GM18505 (cell line): Measurements from ENCODE around the gene NCKIPSD.

Experiments
- ATAC-seq: cut with Tn5 transposase; IDR thresholded peaks from one replicate; pipeline ENCODE4 v1.9.1; 2021; ENCODE audit not compliant: unreplicated experiment
- POLR2A ChIP-seq: IDR thresholded peaks from 4 replicates; pipeline ENCODE4 v1.6.1; 2011; ENCODE audit warnings: borderline replicate concordance; ENCODE audit not compliant: insufficient read depth, insufficient read length; ENCODE audit errors: extremely low read depth

NCKIPSD gene

DNA sequence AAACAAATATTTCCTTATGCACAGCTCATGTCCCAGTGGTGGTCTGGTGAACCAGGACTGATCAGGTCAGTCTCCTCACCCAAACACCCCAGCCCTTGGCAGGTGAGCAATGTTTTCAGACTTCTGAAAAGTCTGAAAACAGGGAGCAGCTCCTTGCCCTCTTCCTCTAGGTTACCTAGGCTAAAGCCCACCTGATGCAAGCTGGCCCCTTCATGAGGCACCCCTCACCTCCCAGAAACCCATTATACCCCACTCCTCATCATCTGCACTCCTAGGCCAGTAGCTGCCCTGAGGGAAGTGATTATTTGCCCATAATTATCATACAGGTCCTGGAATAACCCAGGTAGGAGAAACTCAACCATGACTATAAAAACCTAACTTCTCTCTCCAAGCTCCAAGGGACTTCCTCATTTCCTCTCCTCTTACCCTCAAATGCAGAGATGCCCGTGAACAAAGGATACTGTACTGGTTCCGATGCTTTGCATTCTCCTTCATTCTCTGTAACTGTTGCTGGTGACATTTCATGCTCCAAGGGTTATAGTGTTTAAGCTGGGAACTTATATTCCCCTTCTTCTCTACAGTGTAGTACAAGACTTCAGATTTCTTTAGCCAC, 5.2 kb upstream of the NCKIPSD start:
- no peak for ATAC-seq
- no peak for TF ChIP-seq POLR2A

DNA sequence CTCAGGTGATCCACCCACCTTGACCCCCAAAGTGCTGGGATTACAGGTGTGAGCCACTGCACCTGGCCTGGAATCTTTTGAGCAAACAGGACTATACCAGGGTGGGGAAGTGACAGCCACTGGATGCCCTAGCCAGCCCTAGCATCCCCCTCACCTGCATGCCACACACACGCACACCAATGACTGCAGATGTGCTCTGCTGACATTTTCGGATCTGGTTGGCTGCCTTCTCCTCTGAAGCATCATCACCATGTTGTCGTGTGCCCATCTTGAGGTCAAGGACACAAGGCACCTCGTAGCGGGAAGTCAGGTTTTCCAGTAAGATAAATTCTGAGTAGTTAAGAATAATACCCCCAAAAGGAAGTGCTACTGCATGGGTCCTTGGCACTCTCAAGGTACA, 3.7 kb upstream of the NCKIPSD start:
- TF ChIP-seq POLR2A, result no peak
- ATAC-seq, result no peak

DNA sequence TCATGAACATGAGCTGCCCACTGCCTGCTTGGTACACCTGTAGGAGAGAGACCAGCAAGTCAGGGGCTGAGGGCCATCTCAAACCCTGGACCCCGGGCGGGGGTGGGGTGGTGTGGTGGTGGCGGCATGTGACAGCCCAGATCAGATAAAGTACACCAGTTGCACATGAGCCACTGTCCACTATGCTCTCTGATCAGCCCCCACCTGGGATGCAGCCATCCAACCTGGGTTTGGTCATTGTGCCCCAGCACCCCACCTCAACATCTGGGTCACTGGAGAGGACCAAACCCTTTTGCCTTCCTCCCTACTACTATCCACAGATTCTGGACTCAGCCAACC, 3.0 kb upstream of the NCKIPSD start:
- TF ChIP-seq POLR2A, result no peak
- ATAC-seq, result no peak

DNA sequence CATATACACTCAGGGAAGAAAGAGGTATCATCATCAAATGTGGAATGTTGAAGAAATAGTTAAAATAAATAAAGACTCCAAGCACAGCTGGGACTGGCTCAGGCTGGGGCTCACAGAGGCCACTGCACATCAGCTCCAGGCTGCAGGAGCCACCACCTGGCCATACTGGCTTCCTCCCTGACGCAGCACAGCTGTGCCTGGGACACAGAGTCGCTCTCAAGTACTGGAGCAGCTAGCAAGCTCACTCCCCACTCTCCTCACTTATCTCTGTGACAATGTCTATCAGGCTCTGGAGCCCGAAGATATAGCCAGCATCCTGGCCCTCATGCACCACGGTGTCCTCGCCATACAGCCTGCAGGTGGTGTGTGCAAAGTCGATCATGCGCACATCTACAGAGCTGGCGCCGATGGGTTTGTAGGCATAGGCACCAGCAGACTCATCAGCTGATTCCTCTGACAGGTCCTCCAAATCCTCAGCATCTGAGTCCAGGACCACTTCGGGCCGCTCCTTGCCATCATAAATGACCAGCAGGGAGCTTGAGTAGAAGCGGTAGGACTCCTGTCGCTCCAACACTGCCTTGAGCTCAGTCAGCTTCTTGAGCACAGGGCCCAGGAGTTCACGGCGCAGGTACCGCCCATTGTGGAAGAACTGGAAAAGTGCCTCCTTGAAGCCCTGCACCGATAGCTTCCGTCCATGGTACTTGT, 2.5 kb upstream of the NCKIPSD start:
- TF ChIP-seq POLR2A, result peak; percentile 11
- ATAC-seq, result no peak

DNA sequence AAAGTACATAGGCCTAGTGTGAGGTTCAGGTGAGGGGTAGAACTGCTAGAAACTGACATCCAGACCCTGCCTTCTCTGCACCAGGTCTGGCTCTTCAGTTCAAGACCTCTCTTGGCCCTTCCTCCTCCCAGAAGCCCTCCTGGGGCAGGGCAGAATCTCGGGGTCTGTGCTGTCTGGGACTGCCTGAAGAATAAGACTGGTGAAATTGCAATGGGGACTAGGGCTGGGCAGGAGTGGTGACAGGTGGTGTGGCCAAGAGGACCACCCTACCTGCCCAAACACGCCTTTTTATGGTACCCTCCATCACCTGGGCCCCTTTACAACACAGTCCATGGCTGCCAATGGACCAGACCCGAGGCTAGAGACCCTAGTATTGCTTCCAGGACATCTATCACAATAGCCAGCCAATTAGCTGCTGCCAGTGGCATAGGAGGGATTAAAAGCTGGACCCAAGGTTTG, 1.5 kb upstream of the NCKIPSD start:
- no peak for TF ChIP-seq POLR2A
- ATAC-seq, result no peak

DNA sequence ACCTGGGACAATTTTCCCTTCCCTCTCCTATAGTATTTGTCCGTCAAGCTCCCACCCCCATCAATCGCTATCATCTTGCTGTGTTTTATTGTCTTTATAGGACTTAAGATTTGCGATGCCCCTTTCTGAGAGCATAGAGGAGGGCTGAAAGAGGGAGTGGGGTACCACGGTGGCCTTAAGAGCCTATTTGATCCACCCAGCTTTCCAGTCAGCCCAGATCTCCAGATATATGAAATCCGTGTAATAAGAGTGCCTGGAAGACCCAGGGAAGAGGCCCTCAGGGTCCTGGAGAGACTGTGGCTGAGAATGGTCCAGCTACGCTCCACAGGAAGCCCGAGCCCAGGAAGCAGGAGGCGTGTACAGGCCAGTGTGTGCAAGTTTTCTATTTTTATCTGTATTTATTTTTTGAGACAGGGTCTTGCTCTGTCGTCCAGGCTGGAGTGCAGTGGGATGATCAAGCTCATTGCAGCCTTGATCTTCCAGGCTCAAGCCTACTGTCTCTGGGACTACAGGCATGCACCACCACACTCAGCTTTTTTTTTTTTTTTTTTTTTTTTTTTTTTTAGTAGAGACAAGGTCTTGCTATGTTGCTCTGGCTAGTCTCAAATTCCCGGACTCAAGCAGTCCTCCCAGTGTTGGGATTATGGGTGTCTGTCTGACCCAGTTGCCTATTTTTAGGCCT, 964 bp upstream of the NCKIPSD start:
- ATAC-seq, result no peak
- TF ChIP-seq POLR2A, result no peak

DNA sequence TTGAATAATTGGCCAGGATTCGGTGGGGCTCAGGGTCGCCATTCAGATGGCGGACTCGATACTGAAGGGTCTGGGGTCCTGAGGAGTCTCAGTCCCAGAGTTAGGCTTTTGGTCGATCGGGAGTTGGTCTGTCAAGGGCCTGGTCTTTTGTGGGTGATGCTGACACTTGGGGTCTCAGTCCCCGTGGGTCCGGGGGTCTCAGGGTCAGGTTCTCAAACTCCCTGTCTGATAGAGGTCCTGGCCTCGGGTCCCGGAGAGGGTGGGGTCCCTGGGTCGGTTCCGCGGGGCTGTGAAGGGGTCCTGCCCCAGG, 467 bp downstream of the NCKIPSD start:
- ATAC-seq, result no peak
- TF ChIP-seq POLR2A, result no peak

- ATAC-seq, result no peak
- no peak for TF ChIP-seq POLR2A
Observed at GRCh38 chr3:48684480-48685143, 1.1 kb downstream of the NCKIPSD start.

DNA sequence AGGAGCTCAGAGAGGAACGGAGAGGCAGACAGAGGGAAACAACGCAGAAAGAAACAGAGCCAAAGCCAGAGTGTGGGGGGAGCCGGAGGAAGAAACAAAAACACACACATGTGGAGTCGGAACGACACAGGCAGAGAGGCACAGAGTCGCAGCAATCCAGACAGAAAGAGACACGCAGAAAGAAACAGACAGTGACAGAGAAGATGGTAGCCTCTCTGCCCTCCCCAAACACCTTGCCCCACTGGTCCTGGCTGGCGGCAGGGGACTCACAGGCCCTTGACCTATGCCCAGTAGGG, 1.7 kb downstream of the NCKIPSD start:
- ATAC-seq, result no peak
- no peak for TF ChIP-seq POLR2A

- no peak for TF ChIP-seq POLR2A
- ATAC-seq, result no peak
Observed at GRCh38 chr3:48682786-48683185, 2.9 kb downstream of the NCKIPSD start.

- no peak for ATAC-seq
- TF ChIP-seq POLR2A, result no peak
Observed at GRCh38 chr3:48681974-48682610, 3.6 kb downstream of the NCKIPSD start.

GRCh38 chr3:48681541-48681880, 4.2 kb downstream of the NCKIPSD start:
- no peak for TF ChIP-seq POLR2A
- no peak for ATAC-seq

- no peak for TF ChIP-seq POLR2A
- ATAC-seq, result no peak
Observed at GRCh38 chr3:48680811-48681540, 4.7 kb downstream of the NCKIPSD start.
